ENCODE results near the gene PRND.

PRND gene

GRCh38 chr20:4776079-4776630 is 54.4 kb downstream of the PRND start:
- DNase-seq (ENCODE audit: low read depth in 1 of 2, low spot score in 1 of 2) = no peak
